ENCODE data around the gene VSTM2L. TPM values are rescaled to one million over a fixed set of nuclear protein-coding genes. Genes with fewer than 3 reads are reported as not detected.

Gene VSTM2L
- polyA plus RNA-seq, 1 of the 3 experiments (the other 2 are of a cell fraction), result 5.1 TPM

DNA sequence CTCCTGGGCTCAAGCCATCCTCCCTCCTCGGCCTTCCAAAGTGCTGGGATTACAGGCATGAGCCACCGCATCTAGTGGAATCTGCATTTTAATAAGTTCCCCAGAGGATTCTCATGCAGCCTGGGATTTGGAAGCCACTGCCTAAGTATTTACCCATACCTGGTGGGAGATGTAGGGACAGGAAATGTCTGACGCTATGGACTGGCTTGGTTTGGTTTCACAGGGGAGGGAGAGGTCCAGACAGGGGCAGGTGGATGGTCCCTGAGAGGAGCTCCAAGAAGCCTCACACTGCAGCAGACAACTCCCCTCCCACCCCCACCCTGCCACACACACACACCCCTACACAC lies 4.4 kb downstream of the VSTM2L start:
- TF ChIP-seq, protein P1, sequence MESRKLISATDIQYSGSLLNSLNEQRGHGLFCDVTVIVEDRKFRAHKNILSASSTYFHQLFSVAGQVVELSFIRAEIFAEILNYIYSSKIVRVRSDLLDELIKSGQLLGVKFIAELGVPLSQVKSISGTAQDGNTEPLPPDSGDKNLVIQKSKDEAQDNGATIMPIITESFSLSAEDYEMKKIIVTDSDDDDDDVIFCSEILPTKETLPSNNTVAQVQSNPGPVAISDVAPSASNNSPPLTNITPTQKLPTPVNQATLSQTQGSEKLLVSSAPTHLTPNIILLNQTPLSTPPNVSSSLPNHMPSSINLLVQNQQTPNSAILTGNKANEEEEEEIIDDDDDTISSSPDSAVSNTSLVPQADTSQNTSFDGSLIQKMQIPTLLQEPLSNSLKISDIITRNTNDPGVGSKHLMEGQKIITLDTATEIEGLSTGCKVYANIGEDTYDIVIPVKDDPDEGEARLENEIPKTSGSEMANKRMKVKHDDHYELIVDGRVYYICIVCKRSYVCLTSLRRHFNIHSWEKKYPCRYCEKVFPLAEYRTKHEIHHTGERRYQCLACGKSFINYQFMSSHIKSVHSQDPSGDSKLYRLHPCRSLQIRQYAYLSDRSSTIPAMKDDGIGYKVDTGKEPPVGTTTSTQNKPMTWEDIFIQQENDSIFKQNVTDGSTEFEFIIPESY (IDR thresholded peaks at IDR 0.05; ENCODE audit: borderline replicate concordance, low read depth), result no peak
- TF ChIP-seq TEAD4 (IDR thresholded peaks at IDR 0.05; ENCODE audit: borderline replicate concordance, insufficient read depth) (no peak), ELF1 (IDR thresholded peaks at IDR 0.05) (no peak), RFX5 (IDR thresholded peaks at IDR 0.05; ENCODE audit: low read length) (no peak), JUND (IDR thresholded peaks at IDR 0.05) (no peak), POLR2AphosphoS5 (IDR thresholded peaks at IDR 0.05; ENCODE audit: low read depth, low read length) (no peak), EZH2phosphoT487 (IDR thresholded peaks at IDR 0.05; ENCODE audit: borderline replicate concordance, low read depth) (no peak)
- TF ChIP-seq, protein P2, sequence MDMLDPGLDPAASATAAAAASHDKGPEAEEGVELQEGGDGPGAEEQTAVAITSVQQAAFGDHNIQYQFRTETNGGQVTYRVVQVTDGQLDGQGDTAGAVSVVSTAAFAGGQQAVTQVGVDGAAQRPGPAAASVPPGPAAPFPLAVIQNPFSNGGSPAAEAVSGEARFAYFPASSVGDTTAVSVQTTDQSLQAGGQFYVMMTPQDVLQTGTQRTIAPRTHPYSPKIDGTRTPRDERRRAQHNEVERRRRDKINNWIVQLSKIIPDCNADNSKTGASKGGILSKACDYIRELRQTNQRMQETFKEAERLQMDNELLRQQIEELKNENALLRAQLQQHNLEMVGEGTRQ (IDR thresholded peaks at IDR 0.05; ENCODE audit: borderline replicate concordance, low read depth, low read length), result no peak
- POLR2A ChIA-PET, result no interaction called here
- no peak overlapping the region for H3K9ac ChIP-seq
- no peak overlapping the region for H2AFZ ChIP-seq (ENCODE audit: low read depth)
- H3K9me2 ChIP-seq, result no peaks in the 10 kb centered on the region
- peak overlapping the region; percentile 1 to 52; a peak in 2 of 4 replicates for H3K27ac ChIP-seq (ENCODE audit: low read depth in 2 of 2, low read length in 1 of 2)
- peaks cover 14 to 43% of the 10 kb centered on the region in 2 experiments; a peak in 2 of 4 replicates for H3K4me1 ChIP-seq (ENCODE audit: control insufficient read depth in 1 of 2, insufficient read depth in 2 of 2, low read depth in 1 of 2, low read length in 1 of 2)
- peak overlapping the region; percentile 56; the same call in 1 of the 2 replicates for H3K4me2 ChIP-seq
- no peak overlapping the region for H3K4me3 ChIP-seq (ENCODE audit: low read depth in 2 of 2, low read length in 1 of 2)
- H4K20me1 ChIP-seq (ENCODE audit: insufficient read depth), result no peaks in the 10 kb centered on the region
- no peaks in the 10 kb centered on the region for H3K79me2 ChIP-seq (ENCODE audit: insufficient read depth)
- H3K27me3 ChIP-seq (ENCODE audit: insufficient read depth), result peaks cover 4% of the 10 kb centered on the region; the same call in 1 of the 2 replicates
- H3F3A ChIP-seq (replicated peaks; ENCODE audit: insufficient read depth), result no peaks in the 10 kb centered on the region
- 55% methylated on average over 3 of the region's 3 CpGs for WGBS (ENCODE audit: low lambda C conversion rate)
- H3K9me3 ChIP-seq, result no peaks in the 10 kb centered on the region
- no peaks in the 10 kb centered on the region for H3K36me3 ChIP-seq (replicated peaks in 1 of 2; ENCODE audit: control insufficient read depth in 1 of 2, insufficient read depth in 2 of 2, low read length in 1 of 2)
- no peak for DNase-seq
- CTCF ChIA-PET, result interaction anchor here (0.7 to 3.9 kb wide), 5 partner anchors 80 to 343 kb away, joined by 4 to 33 read pairs (median 11); no protein-coding TSS in a partner anchor

DNA sequence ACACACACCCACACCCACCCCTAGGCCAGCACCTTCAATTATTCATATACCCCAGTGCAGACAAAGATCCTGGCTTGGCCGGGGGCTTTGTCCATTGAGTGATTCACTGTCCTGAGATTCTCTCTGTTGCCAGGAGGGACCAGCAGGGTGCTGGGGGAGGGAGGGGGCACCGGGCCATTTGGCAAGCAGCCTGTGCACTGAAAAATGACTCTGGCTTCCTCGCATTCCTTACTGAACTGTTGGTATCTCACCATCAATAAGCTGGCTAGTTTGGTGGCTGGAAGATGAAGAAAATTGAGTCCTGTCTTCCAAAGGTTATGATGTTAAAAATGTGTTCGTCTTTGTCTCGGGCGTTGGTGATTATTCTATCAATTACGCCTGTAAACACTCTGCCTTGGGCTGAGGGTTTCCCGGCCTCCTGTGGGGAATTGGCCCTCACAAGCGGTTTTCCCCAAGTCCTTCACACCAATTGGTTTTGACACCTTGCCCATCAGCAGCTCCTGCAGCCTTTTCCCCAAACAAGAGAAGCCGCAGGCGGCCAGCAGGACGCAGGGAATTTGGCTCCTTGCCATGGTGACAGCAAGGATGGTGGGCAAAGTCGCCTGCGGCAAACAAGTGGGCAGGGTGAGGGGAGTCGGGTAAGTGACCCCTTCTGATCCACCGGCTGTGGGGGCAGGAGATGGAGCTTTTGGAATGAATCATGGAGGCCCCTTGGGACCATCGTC lies 4.9 kb downstream of the VSTM2L start:
- DNase-seq, result peak; percentile 85
- Histone ChIP-seq H3K79me2 (ENCODE audit: insufficient read depth) (no peaks in the 10 kb centered on the region), H3K9ac (no peak overlapping the region), H3K9me3 (no peaks in the 10 kb centered on the region), H4K20me1 (ENCODE audit: insufficient read depth) (no peaks in the 10 kb centered on the region), H3K4me3 (ENCODE audit: low read depth in 2 of 2, low read length in 1 of 2) (peak overlapping the region in 1 of 2 experiments; percentile 16; a peak in 1 of 4 replicates), H3K36me3 (replicated peaks in 1 of 2; ENCODE audit: control insufficient read depth in 1 of 2, insufficient read depth in 2 of 2, low read length in 1 of 2) (no peaks in the 10 kb centered on the region), H3K27me3 (ENCODE audit: insufficient read depth) (peaks cover 8% of the 10 kb centered on the region; the same call in 1 of the 2 replicates), H3K4me1 (ENCODE audit: control insufficient read depth in 1 of 2, insufficient read depth in 2 of 2, low read depth in 1 of 2, low read length in 1 of 2) (peaks cover 14 to 46% of the 10 kb centered on the region in 2 experiments; a peak in 2 of 4 replicates), H2AFZ (ENCODE audit: low read depth) (no peak overlapping the region), H3K9me2 (no peaks in the 10 kb centered on the region), H3K27ac (ENCODE audit: low read depth in 2 of 2, low read length in 1 of 2) (peak overlapping the region; percentile 36 to 40; a peak in 3 of 4 replicates), H3F3A (replicated peaks; ENCODE audit: insufficient read depth) (no peaks in the 10 kb centered on the region), H3K4me2 (peak overlapping the region; percentile 56)
- CTCF ChIA-PET, result interaction anchor here (1.0 to 3.9 kb wide), 4 partner anchors 80 to 343 kb away, joined by 4 to 33 read pairs (median 16); no protein-coding TSS in a partner anchor
- 19% methylated on average over 17 of the region's 17 CpGs for WGBS (ENCODE audit: low lambda C conversion rate)
- POLR2A ChIA-PET, result no interaction called here
- TF ChIP-seq, protein P3, sequence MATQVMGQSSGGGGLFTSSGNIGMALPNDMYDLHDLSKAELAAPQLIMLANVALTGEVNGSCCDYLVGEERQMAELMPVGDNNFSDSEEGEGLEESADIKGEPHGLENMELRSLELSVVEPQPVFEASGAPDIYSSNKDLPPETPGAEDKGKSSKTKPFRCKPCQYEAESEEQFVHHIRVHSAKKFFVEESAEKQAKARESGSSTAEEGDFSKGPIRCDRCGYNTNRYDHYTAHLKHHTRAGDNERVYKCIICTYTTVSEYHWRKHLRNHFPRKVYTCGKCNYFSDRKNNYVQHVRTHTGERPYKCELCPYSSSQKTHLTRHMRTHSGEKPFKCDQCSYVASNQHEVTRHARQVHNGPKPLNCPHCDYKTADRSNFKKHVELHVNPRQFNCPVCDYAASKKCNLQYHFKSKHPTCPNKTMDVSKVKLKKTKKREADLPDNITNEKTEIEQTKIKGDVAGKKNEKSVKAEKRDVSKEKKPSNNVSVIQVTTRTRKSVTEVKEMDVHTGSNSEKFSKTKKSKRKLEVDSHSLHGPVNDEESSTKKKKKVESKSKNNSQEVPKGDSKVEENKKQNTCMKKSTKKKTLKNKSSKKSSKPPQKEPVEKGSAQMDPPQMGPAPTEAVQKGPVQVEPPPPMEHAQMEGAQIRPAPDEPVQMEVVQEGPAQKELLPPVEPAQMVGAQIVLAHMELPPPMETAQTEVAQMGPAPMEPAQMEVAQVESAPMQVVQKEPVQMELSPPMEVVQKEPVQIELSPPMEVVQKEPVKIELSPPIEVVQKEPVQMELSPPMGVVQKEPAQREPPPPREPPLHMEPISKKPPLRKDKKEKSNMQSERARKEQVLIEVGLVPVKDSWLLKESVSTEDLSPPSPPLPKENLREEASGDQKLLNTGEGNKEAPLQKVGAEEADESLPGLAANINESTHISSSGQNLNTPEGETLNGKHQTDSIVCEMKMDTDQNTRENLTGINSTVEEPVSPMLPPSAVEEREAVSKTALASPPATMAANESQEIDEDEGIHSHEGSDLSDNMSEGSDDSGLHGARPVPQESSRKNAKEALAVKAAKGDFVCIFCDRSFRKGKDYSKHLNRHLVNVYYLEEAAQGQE (IDR thresholded peaks at IDR 0.05; ENCODE audit: low read depth, low read length), result no peak
- TF ChIP-seq MEF2A (IDR thresholded peaks at IDR 0.05; ENCODE audit: borderline replicate concordance, low read depth) (0 out of 2 replicates have a peak, but pooled peaks have one; percentile 10), RCOR1 (IDR thresholded peaks at IDR 0.05; ENCODE audit: low read length) (peak; percentile 69), NRF1 (IDR thresholded peaks at IDR 0.05; ENCODE audit: low read depth, low read length) (no peak), MXI1 (IDR thresholded peaks at IDR 0.05; ENCODE audit: low read depth, low read length) (no peak), JUND (IDR thresholded peaks at IDR 0.05) (peak; percentile 77; the same call in 1 of the 2 replicates), RAD21 (IDR thresholded peaks at IDR 0.05; ENCODE audit: low read length) (no peak), POLR2AphosphoS5 (IDR thresholded peaks at IDR 0.05; ENCODE audit: low read depth, low read length) (no peak)
- TF ChIP-seq, protein P4, sequence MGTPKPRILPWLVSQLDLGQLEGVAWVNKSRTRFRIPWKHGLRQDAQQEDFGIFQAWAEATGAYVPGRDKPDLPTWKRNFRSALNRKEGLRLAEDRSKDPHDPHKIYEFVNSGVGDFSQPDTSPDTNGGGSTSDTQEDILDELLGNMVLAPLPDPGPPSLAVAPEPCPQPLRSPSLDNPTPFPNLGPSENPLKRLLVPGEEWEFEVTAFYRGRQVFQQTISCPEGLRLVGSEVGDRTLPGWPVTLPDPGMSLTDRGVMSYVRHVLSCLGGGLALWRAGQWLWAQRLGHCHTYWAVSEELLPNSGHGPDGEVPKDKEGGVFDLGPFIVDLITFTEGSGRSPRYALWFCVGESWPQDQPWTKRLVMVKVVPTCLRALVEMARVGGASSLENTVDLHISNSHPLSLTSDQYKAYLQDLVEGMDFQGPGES (IDR thresholded peaks at IDR 0.05; ENCODE audit: low read depth, low read length), result no peak
- TF ChIP-seq, protein P5, sequence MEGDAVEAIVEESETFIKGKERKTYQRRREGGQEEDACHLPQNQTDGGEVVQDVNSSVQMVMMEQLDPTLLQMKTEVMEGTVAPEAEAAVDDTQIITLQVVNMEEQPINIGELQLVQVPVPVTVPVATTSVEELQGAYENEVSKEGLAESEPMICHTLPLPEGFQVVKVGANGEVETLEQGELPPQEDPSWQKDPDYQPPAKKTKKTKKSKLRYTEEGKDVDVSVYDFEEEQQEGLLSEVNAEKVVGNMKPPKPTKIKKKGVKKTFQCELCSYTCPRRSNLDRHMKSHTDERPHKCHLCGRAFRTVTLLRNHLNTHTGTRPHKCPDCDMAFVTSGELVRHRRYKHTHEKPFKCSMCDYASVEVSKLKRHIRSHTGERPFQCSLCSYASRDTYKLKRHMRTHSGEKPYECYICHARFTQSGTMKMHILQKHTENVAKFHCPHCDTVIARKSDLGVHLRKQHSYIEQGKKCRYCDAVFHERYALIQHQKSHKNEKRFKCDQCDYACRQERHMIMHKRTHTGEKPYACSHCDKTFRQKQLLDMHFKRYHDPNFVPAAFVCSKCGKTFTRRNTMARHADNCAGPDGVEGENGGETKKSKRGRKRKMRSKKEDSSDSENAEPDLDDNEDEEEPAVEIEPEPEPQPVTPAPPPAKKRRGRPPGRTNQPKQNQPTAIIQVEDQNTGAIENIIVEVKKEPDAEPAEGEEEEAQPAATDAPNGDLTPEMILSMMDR (IDR thresholded peaks at IDR 0.05), result no peak

Measured in SK-N-SH (cell line).